Measurements from ENCODE around the gene ARID5B. TPM values are rescaled to one million over a fixed set of nuclear protein-coding genes. Genes with fewer than 3 reads are reported as not detected.
A peak's percentile ranks its signal among the peaks of the same experiment; 100 is the strongest.

ARID5B gene
- total and polyA plus RNA-seq, 7 donors: 8.5 to 166 (median 75.9) TPM

GRCh38 chr10:61983255-61983654 lies 81.8 kb downstream of the ARID5B start:
- DNase-seq (no peak), ATAC-seq (no peak)
- Histone ChIP-seq H3K27ac (no peak overlapping the region), H3K36me3 (ENCODE audit: insufficient read depth in 1 of 2, low read depth in 1 of 2) (no peaks in the 10 kb centered on the region), H3K27me3 (ENCODE audit: insufficient read depth in 3 of 3, low read length in 2 of 3) (no peaks in the 10 kb centered on the region), H3K4me3 (no peak overlapping the region), H3K9me3 (no peaks in the 10 kb centered on the region), H3K4me1 (peaks cover 22% of the 10 kb centered on the region)
- intact Hi-C loops (cut with DNase I): no loop called here
- 96% methylated on average over 4 of the region's 4 CpGs for WGBS, 3 donors
- TF ChIP-seq, protein P1, sequence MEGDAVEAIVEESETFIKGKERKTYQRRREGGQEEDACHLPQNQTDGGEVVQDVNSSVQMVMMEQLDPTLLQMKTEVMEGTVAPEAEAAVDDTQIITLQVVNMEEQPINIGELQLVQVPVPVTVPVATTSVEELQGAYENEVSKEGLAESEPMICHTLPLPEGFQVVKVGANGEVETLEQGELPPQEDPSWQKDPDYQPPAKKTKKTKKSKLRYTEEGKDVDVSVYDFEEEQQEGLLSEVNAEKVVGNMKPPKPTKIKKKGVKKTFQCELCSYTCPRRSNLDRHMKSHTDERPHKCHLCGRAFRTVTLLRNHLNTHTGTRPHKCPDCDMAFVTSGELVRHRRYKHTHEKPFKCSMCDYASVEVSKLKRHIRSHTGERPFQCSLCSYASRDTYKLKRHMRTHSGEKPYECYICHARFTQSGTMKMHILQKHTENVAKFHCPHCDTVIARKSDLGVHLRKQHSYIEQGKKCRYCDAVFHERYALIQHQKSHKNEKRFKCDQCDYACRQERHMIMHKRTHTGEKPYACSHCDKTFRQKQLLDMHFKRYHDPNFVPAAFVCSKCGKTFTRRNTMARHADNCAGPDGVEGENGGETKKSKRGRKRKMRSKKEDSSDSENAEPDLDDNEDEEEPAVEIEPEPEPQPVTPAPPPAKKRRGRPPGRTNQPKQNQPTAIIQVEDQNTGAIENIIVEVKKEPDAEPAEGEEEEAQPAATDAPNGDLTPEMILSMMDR (IDR thresholded peaks at IDR 0.05): no peak

DNA sequence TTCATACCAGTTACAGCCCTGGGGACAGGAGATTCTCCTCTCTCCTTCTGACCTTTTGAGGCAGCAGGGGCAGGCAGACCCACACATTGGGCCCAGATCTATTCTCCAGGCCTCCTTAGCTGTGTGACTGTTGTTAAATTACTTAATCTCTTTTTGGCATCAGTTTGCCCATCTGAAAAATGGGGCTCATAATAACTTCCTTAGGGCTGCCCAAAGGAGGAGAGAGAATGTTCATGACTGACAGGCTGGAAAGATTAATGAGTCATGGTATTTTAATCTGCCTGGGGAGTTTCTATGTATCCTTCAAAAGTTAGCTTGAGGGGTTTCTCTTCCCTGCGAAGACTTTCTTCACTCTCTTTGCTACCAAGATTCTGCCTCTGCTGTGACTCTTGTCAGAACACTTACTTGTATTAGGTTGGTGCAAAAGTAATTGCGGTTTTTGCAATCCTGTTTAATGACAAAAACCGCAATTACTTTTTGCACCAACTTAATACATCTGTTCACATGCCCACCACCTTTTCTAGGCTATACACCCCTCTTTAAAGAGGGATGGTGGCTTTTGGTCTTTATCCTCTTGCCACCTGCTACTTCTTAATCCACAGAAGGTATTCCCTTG lies 83.4 kb downstream of the ARID5B start:
- no peaks in the 10 kb centered on the region for H3K27me3 ChIP-seq (ENCODE audit: insufficient read depth in 3 of 3, low read length in 2 of 3)
- no peaks in the 10 kb centered on the region for H3K9me3 ChIP-seq
- intact Hi-C loops (cut with DNase I): no loop called here
- no peak for DNase-seq
- WGBS, 3 donors: 91 to 96% (median 95%) methylated on average over 3 of the region's 3 CpGs
- H3K27ac ChIP-seq: no peak overlapping the region
- no peak overlapping the region for H3K4me3 ChIP-seq
- ATAC-seq: no peak
- no peaks in the 10 kb centered on the region for H3K36me3 ChIP-seq (ENCODE audit: insufficient read depth in 1 of 2, low read depth in 1 of 2)
- TF ChIP-seq, protein P1 (IDR thresholded peaks at IDR 0.05): no peak
- peaks cover 22% of the 10 kb centered on the region for H3K4me1 ChIP-seq

GRCh38 chr10:61985715-61986114 lies 84.2 kb downstream of the ARID5B start:
- ATAC-seq: no peak
- 67 to 81% (median 80%) methylated on average over 5 of the region's 5 CpGs for WGBS, 3 donors
- Histone ChIP-seq H3K27ac (no peak overlapping the region), H3K9me3 (no peaks in the 10 kb centered on the region), H3K4me1 (peaks cover 22% of the 10 kb centered on the region), H3K36me3 (ENCODE audit: insufficient read depth in 1 of 2, low read depth in 1 of 2) (no peaks in the 10 kb centered on the region), H3K27me3 (ENCODE audit: insufficient read depth in 3 of 3, low read length in 2 of 3) (no peaks in the 10 kb centered on the region), H3K4me3 (no peak overlapping the region)
- TF ChIP-seq, protein P1 (IDR thresholded peaks at IDR 0.05): no peak
- no peak for DNase-seq
- intact Hi-C loops (cut with DNase I): no loop called here

GRCh38 chr10:61986382-61986781 lies 84.9 kb downstream of the ARID5B start:
- Histone ChIP-seq H3K36me3 (ENCODE audit: insufficient read depth in 1 of 2, low read depth in 1 of 2) (no peaks in the 10 kb centered on the region), H3K4me1 (peaks cover 22% of the 10 kb centered on the region), H3K4me3 (no peak overlapping the region), H3K27me3 (ENCODE audit: insufficient read depth in 3 of 3, low read length in 2 of 3) (no peaks in the 10 kb centered on the region), H3K27ac (peak overlapping the region; percentile 60), H3K9me3 (no peaks in the 10 kb centered on the region)
- TF ChIP-seq, protein P1 (IDR thresholded peaks at IDR 0.05): no peak
- ATAC-seq (no peak), DNase-seq (no peak)
- WGBS, 3 donors: 81 to 86% (median 84%) methylated on average over 3 of the region's 3 CpGs
- intact Hi-C loops (cut with DNase I): no loop called here

All from psoas muscle (tissue), 8 donors.